Testis (tissue), 2 donors: ENCODE results near the gene PAWR.

Source experiments
- CTCF ChIP-seq, 3 experiments: fragments of 450-650 bp in 2 of 3; fragments of 200-600 bp in 1 of 3; sonication (generic) in 1 of 3; IDR thresholded peaks; one replicate each; pipeline ENCODE4 v1.5.1; 2016 to 2019; ENCODE audit warnings: antibody characterized with exemption in 3 of 3, mild to moderate bottlenecking in 2 of 3, moderate library complexity in 1 of 3
- POLR2A ChIP-seq: fragments of 450-650 bp; IDR thresholded peaks from one replicate; pipeline ENCODE4 v1.6.1; 2017; ENCODE audit warnings: antibody characterized with exemption, mild to moderate bottlenecking, moderate library complexity

- TF ChIP-seq CTCF (IDR thresholded peaks at IDR 0.05) (no peak), POLR2A (no peak)
Observed at GRCh38 chr12:79691511-79692248, 916 bp upstream of the PAWR start.
